Fibroblast of skin of scalp (primary cell): Measurements from ENCODE around the gene CPZ.

Source experiments
- DNase-seq: peaks from one replicate; pipeline ENCODE4 v3.0.0-alpha.2; 2013

CPZ gene

GRCh38 chr4:8581094-8581861, 11.3 kb upstream of the CPZ start:
- DNase-seq, result no peak

DNA sequence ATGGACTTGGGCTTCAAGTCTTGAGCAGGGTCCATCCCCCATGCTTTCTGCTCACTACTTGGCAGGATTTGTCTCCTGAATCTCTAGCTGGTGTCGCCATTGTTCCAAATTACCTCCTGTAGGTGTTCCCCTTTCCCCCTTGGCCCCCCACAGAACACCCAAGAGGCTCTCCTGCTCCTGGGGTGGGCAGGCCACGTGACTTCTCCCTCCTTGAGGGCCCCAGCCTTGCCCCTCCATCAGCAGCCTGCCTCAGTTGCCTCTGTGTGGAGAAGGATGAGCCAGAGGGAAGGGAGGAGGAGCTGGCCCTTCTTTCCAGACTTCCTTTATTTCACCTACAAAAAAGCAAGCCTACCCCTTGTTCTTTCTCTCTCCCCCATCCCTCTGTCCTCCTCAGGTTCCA, 10.5 kb upstream of the CPZ start:
- no peak for DNase-seq

DNA sequence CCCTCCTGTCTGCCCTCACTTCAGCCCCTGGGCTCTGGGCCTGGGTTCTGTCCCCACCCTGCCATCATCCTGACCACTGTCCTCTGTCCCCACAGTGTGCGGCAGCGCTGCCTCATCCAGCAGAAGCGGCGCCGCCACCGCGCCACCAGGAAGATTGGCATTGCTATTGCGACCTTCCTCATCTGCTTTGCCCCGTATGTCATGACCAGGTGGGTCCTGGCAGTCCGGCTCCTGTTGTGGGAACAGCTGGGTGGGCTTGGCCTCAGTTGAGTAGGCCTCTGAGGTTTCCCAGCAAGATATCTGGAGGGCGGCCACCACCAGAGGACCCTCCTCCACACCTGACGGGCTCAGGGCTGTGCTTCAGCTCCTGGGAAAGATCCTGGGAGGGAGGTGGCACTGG, 10.1 kb upstream of the CPZ start:
- DNase-seq, result no peak

DNA sequence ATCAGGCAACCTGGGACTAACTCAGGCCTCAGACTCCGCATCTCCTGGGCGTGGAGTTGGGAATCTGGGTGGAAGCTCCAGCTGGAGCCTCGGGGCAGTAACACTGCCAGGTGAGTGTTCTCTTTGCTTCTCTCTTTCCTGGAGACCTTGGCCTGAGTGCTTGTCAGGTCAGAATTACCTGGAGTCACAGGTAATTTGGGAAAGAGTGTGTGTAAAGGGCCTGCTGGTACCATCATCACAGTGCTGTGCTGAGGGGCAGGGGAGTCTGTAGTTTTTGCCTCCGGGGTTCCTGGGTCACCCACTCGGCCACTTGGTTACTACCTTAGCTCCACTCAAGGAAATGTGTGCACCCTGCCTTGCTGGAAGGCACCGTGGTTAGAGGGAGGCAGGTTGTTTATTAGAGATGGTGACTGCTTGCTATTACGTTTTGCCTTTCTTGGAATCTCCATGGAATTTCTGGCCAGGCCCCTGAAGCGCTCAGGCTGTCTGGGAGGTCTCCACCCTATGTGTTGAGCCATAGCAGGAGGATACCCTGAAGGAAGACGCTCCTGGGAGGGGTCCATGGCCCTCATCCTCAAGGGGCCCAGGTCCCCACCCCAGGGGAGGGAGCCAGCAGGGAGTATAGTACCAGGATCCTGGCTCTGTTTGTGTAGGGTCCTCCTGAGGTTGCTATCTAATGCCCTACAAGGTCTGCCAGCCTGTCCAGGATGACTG, 9.5 kb upstream of the CPZ start:
- no peak for DNase-seq

DNA sequence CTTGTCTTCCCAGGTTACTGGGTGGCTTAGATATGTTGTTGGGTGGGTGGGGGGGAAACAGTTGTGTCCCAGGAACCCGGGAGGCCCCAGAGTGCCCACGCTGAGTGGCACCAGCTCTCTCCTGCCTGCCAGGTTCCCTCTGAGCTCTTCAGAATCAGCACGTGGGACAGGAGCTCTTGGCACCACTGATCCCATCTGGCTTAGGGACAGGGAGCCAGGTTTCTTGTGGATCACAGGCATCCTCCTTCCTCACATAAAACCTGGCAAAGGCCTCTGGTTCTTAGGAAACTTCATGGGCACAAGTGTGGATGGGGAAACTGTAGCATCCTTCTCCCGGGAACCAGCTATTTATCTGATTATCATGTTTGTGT, 8.9 kb upstream of the CPZ start:
- DNase-seq, result no peak

GRCh38 chr4:8585186-8585585, 7.4 kb upstream of the CPZ start:
- DNase-seq, result no peak

- DNase-seq, result no peak
Observed at GRCh38 chr4:8585721-8586212, 6.8 kb upstream of the CPZ start.

DNA sequence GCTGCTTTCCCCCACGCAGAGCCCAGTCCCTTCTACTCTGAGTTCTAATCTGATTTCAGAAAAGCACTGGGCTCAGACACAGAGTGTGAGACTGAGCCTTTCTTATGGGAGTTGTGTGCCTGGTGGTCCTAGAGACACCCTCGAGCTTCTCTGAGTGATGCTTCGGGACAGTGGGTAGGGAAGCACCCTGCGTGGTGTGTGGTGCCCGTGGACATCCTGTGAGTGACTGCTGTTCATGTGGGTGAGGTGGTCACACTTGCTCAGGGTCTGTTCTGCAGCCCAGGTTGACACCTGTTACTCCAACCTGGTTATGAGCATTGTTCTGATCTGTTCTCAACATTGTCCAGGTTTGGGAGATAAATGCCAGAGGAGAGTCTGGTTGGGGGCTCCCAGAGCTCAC, 6.3 kb upstream of the CPZ start:
- DNase-seq, result no peak

- DNase-seq, result no peak
Observed at GRCh38 chr4:8586671-8587468, 5.7 kb upstream of the CPZ start.

GRCh38 chr4:8587469-8588195, 4.9 kb upstream of the CPZ start:
- no peak for DNase-seq

GRCh38 chr4:8588196-8588470, 4.4 kb upstream of the CPZ start:
- DNase-seq, result no peak

- no peak for DNase-seq
Observed at GRCh38 chr4:8589336-8589735, 3.2 kb upstream of the CPZ start.

- DNase-seq, result peak; percentile 99
Observed at GRCh38 chr4:8589823-8590545, 2.6 kb upstream of the CPZ start.

- DNase-seq, result no peak
Observed at GRCh38 chr4:8590546-8590880, 2.1 kb upstream of the CPZ start.

DNA sequence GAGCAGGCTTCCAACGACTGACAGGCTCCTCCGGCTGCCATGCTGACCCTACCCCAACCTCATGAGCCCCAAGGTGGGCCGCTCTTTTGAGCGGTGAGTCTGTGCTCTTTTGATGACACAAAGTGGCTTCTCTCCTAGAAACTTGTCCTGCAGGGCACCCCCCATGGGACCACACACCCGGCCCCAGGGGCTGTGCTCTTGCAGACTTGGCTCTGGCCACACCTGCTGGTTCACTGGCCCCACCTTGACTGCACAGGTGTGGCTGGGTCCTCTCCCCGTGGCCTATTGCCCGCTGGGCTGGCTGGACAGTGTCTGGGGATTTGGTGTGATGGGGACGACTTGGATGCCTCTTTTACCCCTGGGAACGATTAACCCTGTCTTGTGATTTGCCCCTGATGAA, 1.5 kb upstream of the CPZ start:
- no peak for DNase-seq

DNA sequence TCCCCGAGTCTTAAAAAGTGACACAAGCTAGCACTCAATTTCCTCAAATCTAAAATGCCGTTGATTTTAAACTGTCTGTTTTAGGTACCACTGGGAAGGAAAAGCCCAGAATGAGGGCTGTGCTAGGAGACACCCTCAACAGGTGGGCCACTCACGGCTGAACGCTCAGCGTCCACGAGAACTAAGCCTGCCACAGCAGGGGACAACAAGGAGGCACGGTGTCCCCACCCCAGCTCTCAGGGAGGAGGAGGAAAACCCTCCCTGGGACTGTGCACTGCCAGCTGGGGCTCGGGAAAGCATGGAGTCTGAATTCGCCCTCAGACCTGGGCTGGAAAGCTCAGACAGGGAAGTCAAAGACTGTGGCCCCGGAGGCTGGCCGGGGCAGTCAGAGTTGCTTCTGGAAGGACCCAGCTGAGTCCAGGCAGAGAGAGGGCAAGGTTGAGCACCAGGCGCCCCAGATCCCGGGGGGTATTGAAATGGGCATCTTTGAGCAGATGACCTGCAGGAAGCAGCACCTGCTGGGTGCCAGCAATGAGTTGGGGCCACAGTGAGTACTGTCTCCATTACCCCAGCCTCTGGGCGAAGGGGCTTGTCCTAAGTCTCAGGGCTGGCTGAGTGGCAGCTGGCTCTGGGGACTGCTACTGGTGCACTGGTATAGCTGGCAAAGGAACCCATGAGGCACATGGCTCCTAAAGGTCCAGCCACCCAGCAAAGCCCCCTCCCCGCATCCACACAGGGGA, 769 bp upstream of the CPZ start:
- DNase-seq, result no peak

- DNase-seq, result no peak
Observed at GRCh38 chr4:8593264-8594096, 915 bp downstream of the CPZ start.

GRCh38 chr4:8594097-8595038, 1.8 kb downstream of the CPZ start:
- peak; percentile 76 for DNase-seq
